HUES64 (cell line): Measurements from ENCODE around the gene TNFRSF19.

Experiments used
- H3K27ac ChIP-seq: 2 replicates; pipeline ENCODE4 v1.7.0; 2013; ENCODE audit warnings: low read depth, low read length, inconsistent platforms
- H3K27me3 ChIP-seq: 2 replicates; pipeline ENCODE4 v1.6.1; 2013; ENCODE audit warnings: mild to moderate bottlenecking, low read length; ENCODE audit not compliant: insufficient read depth
- H3K36me3 ChIP-seq: 2 replicates; pipeline ENCODE4 v1.6.1; 2013; ENCODE audit warnings: mild to moderate bottlenecking, low read length; ENCODE audit not compliant: insufficient read depth
- H3K4me1 ChIP-seq: 2 replicates; pipeline ENCODE4 v1.6.1; 2013; ENCODE audit warnings: mild to moderate bottlenecking, low read length, moderate library complexity; ENCODE audit not compliant: insufficient read depth
- H3K4me3 ChIP-seq: 2 replicates; pipeline ENCODE4 v1.5.1; 2013; ENCODE audit warnings: mild to moderate bottlenecking, low read length, moderate library complexity
- H3K9ac ChIP-seq: 2 replicates; pipeline ENCODE4 v1.6.1; 2013; ENCODE audit warnings: mild to moderate bottlenecking, low read depth, low read length
- H3K9me3 ChIP-seq: 2 replicates; pipeline ENCODE4 v1.6.1; 2013; ENCODE audit warnings: low read depth, low read length; ENCODE audit not compliant: insufficient read depth
- WGBS: fragments of 150-250, 120-280 bp; methylation state at CpG from one replicate; pipeline ENCODE4 v1.1.7; 2013; ENCODE audit warnings: missing lambda C conversion rate; 5-methylcytosine and 5-hydroxymethylcytosine counted together

TNFRSF19 gene

DNA sequence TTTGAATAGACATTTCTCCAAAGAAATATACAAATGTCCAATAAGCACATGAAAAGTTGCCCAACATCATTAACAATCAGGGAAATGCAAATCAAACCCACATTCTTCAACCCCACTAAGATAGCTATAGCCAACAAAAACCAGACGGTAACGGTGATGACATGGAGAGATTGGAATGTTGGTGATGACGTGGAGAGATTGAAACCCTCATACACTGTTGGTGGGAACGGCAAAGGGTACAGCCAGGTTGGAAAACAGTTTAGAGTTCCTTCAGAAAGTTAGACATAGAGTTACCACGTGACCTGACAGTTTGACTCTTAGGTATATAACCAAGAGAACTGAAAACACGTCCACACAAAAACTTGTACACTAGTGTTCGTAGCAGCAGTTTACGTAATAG, 48.1 kb downstream of the TNFRSF19 start:
- Histone ChIP-seq H3K9me3 (no peaks in the 10 kb centered on the region), H3K27me3 (no peaks in the 10 kb centered on the region), H3K27ac (no peak overlapping the region; the same call in 1 of the 2 replicates), H3K4me3 (no peak overlapping the region), H3K9ac (0 out of 2 replicates have a peak overlapping the region, but pooled peaks have one; percentile 2), H3K4me1 (peaks cover 38% of the 10 kb centered on the region), H3K36me3 (peaks cover 5% of the 10 kb centered on the region; the same call in 1 of the 2 replicates)
- WGBS = 92% methylated on average over 8 of the region's 8 CpGs

DNA sequence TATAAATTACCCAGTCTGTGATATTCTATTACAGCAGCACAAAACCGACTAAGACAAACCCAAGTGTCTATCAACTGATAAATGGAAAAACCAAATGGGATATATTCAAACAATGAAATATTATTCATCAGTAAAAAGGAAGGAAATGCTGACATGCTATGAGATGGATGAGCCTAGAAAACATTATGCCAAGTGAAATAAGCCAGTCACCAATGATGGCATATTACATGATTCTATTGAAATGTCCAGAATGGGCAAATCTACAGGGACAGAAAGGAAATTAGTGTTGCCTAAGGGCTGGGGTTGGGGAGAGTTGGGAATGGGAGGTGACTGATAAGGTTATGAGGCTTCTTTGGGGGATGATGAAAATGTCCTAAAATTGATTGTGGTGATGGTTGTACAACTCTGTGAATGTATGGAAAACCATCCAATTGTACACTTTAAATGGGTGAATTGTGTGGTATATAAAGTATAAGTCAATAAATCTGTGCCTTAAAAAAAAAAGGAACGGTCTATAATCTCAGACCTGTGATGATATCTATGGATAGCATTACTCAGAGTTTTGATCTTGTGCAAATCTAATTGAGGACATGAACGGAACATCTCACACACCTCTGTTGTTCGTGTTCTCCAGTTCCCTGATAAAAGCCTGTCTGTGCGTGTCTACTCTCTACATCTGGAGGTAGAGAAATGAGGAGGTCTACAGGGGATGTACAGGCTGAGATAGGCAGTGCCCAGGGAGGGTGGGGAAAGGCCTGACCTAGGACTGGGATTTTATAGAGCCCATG, 49.0 kb downstream of the TNFRSF19 start:
- Histone ChIP-seq H3K27ac (no peak overlapping the region), H3K36me3 (peaks cover 5% of the 10 kb centered on the region; the same call in 1 of the 2 replicates), H3K9me3 (no peaks in the 10 kb centered on the region), H3K4me1 (peaks cover 31% of the 10 kb centered on the region), H3K9ac (no peak overlapping the region), H3K4me3 (no peak overlapping the region), H3K27me3 (no peaks in the 10 kb centered on the region)
- 99% methylated on average over 4 of the region's 5 CpGs for WGBS

DNA sequence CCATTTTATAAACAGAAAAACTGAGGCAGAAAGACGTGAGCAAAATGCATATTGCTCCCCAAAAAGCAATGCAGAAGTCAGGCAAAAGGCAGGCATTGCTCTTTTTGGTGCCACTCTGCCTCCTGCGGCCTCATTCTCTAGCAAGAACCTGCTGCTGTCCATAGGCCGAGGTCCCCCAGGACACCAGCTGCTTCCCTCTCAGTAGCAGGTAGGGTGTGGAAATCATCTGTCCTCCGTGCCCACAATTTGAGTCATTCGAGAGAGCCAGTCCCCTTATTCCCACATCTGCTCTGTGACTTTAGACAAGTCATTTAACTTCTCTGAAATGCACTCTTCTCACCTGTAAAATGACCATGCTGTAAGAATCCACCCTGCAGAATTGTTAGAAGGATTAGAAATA, 50.0 kb downstream of the TNFRSF19 start:
- peaks cover 25% of the 10 kb centered on the region for H3K4me1 ChIP-seq
- no peak overlapping the region for H3K27ac ChIP-seq
- WGBS = 93% methylated on average over 5 of the region's 5 CpGs
- peaks cover 5% of the 10 kb centered on the region; the same call in 1 of the 2 replicates for H3K36me3 ChIP-seq
- no peak overlapping the region for H3K9ac ChIP-seq
- H3K27me3 ChIP-seq = no peaks in the 10 kb centered on the region
- H3K4me3 ChIP-seq = no peak overlapping the region
- no peaks in the 10 kb centered on the region for H3K9me3 ChIP-seq

DNA sequence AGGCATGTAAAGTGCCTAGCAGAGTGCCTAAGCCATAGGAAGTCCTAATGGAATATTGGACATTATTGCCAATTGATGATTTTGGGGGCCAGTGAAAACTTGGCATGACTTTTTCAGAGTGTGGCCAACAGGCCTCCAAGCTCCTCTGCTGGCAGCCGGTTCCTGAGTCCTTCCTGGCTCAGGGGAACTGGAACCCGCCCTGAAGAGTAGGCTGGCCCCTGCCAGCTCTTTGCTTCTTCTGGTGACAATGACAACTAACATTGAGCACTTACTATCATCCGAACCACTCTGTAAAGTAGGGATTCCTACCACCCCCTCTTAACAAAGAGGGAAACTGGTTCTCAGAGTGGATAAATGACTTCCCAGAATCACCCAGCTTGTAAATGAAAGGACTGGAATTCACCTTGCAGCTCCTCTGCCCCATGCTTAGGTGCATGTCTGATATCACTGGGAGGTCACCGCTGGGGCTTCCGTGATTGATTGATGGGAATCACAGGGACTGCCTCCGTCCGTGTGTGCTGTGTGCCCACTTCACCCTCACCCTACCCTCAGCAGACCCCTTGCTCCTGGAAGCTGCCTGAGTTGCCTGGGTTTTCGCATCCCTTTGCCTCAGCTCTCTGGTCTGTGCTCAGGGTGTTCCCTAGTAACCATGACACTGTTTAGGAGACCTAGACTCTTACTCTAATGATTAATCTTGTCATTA, 50.6 kb downstream of the TNFRSF19 start:
- WGBS = 87% methylated on average over 8 of the region's 8 CpGs
- H3K27me3 ChIP-seq = no peaks in the 10 kb centered on the region
- H3K36me3 ChIP-seq = peaks cover 5% of the 10 kb centered on the region; the same call in 1 of the 2 replicates
- H3K9me3 ChIP-seq = no peaks in the 10 kb centered on the region
- H3K9ac ChIP-seq = no peak overlapping the region
- no peak overlapping the region for H3K4me3 ChIP-seq
- 0 out of 2 replicates have a peak overlapping the region, but pooled peaks have one; percentile 10 for H3K27ac ChIP-seq
- H3K4me1 ChIP-seq = peaks cover 19% of the 10 kb centered on the region

DNA sequence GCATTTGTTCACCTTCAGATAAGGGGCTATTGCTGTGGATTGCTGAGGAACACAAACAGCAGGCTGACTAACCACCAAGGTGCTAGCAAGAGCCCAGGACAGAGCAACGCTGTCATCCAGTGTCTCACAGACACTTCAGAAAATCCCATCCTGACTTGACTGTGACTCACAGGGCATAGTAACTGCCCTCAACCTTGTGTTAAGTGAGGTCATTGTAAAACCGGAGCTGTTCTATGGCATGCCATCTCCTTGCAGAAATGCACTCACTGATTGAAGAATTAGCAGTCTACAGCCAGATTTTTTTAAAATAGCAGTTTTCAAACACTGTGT, 51.1 kb downstream of the TNFRSF19 start:
- Histone ChIP-seq H3K27ac (no peak overlapping the region), H3K4me3 (no peak overlapping the region), H3K9me3 (no peaks in the 10 kb centered on the region), H3K9ac (no peak overlapping the region), H3K4me1 (peaks cover 15% of the 10 kb centered on the region; the same call in 1 of the 2 replicates), H3K27me3 (no peaks in the 10 kb centered on the region), H3K36me3 (peaks cover under 1% of the 10 kb centered on the region; the same call in 1 of the 2 replicates)
- WGBS = 69% methylated on average over 2 of the region's 2 CpGs

DNA sequence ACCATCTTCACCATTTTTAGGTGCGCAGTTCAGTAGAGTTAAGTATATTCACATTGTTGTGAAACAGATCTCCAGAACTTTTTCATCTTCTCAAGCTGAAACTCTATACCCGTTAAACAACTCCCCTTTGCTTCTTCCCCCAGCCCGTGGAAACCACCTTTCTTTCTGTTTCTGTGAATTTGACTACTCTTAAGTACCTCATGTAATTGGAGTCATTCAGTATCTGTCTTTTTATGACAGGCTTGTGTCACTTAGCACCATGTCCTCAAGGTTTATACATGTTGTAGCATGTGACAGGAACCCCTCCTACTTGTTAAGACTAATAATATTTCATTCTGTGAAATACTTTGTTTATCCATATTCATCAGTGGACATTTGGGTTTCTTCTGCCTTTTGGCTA, 52.8 kb downstream of the TNFRSF19 start:
- H3K4me1 ChIP-seq = peaks cover 18% of the 10 kb centered on the region
- H3K27me3 ChIP-seq = no peaks in the 10 kb centered on the region
- H3K9ac ChIP-seq = no peak overlapping the region
- H3K9me3 ChIP-seq = no peaks in the 10 kb centered on the region
- H3K4me3 ChIP-seq = no peak overlapping the region
- no peak overlapping the region for H3K27ac ChIP-seq
- whole genome bisulfite sequencing = 97% methylated on average over 3 of the region's 3 CpGs
- no peaks in the 10 kb centered on the region for H3K36me3 ChIP-seq

DNA sequence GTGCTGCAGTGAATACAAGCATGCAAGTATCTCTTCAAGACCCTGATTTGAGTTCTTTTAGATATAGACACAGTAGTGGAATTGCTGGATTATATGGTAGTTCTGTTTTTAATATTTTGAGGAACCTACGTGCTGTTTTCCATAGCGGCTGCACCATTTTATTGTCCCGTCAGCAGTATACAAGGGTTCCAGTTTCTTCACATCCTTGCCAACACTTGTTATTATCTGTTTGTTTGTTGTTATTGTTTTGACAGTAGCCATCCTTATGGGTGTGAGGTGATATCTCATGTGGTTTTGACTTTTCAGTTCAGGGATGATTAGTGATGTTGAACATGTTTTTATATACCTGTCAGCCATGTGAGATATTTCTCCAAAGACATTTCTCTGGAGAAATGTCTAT, 53.2 kb downstream of the TNFRSF19 start:
- no peak overlapping the region for H3K27ac ChIP-seq
- 82% methylated on average over 3 of the region's 3 CpGs for WGBS
- peaks cover 18% of the 10 kb centered on the region for H3K4me1 ChIP-seq
- H3K9ac ChIP-seq = no peak overlapping the region
- no peaks in the 10 kb centered on the region for H3K9me3 ChIP-seq
- H3K27me3 ChIP-seq = no peaks in the 10 kb centered on the region
- H3K4me3 ChIP-seq = no peak overlapping the region
- H3K36me3 ChIP-seq = no peaks in the 10 kb centered on the region

DNA sequence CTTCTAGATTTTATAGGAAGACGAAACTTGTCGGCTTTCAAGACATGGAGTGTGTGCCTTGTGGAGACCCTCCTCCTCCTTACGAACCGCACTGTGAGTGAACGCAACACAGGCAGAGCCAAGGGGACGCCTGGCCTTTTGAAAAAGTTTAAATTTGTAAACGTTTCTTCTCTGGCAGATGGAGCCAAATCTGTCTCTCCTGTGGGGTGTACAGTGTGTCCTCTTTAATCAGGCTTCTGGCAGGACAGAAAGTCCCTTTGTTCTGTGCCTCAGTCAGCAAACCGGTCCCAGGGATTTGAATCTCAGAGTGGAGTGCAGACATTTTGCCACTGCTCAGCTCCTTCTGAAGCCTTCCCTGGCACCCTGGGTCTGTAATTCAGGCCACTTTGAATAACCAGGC, 56.5 kb downstream of the TNFRSF19 start:
- Histone ChIP-seq H3K27me3 (no peaks in the 10 kb centered on the region), H3K4me1 (peaks cover 40% of the 10 kb centered on the region), H3K27ac (no peak overlapping the region), H3K9me3 (no peaks in the 10 kb centered on the region), H3K36me3 (no peaks in the 10 kb centered on the region), H3K4me3 (no peak overlapping the region), H3K9ac (no peak overlapping the region; the same call in 1 of the 2 replicates)
- WGBS = 87% methylated on average over 8 of the region's 8 CpGs

DNA sequence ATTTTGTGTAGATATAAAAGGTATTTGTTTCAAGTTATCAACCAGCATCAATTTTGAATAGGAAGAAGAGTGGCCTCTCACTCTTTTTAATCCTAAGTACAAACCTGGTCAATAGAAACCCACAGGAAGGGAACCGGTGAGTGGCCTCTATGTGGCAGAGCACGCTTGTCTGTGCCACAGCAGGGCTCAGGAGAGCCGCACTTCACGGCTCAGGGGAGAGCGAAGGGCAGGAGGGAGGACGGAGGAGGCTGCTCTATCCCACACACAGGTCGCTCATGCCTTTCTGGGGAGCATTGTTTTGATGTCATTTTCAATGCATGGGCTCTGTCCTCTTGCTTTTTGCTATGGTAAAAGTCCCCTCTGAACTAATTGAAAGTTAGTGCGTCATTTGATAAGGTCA, 57.2 kb downstream of the TNFRSF19 start:
- H3K9ac ChIP-seq = no peak overlapping the region
- no peaks in the 10 kb centered on the region for H3K9me3 ChIP-seq
- 79% methylated on average over 8 of the region's 8 CpGs for WGBS
- peaks cover 47% of the 10 kb centered on the region for H3K4me1 ChIP-seq
- no peak overlapping the region for H3K4me3 ChIP-seq
- no peaks in the 10 kb centered on the region for H3K27me3 ChIP-seq
- no peak overlapping the region for H3K27ac ChIP-seq
- H3K36me3 ChIP-seq = no peaks in the 10 kb centered on the region

DNA sequence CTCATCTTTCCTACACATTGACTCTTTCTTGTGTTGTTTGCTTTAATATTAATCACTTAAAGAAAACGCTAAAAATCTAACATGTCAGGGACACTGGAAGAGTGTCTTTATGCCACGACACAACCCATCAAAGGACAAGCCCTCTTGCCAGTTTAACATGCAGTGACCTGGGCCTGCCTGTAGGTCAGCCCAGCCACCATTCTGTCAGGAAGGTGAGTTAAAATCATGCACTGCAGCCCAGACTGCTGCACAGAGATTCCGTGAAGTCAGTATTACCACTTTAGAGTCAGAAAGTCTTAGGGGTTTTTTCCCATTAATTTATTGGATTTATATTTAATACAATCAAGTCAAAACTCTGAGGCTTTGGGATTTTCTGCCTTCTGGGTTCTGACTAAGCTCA, 58.0 kb downstream of the TNFRSF19 start:
- no peaks in the 10 kb centered on the region for H3K27me3 ChIP-seq
- no peak overlapping the region for H3K27ac ChIP-seq
- whole genome bisulfite sequencing = 80% methylated on average over 3 of the region's 3 CpGs
- H3K4me1 ChIP-seq = peaks cover 55% of the 10 kb centered on the region
- no peaks in the 10 kb centered on the region for H3K9me3 ChIP-seq
- H3K9ac ChIP-seq = no peak overlapping the region
- no peak overlapping the region for H3K4me3 ChIP-seq
- H3K36me3 ChIP-seq = no peaks in the 10 kb centered on the region

DNA sequence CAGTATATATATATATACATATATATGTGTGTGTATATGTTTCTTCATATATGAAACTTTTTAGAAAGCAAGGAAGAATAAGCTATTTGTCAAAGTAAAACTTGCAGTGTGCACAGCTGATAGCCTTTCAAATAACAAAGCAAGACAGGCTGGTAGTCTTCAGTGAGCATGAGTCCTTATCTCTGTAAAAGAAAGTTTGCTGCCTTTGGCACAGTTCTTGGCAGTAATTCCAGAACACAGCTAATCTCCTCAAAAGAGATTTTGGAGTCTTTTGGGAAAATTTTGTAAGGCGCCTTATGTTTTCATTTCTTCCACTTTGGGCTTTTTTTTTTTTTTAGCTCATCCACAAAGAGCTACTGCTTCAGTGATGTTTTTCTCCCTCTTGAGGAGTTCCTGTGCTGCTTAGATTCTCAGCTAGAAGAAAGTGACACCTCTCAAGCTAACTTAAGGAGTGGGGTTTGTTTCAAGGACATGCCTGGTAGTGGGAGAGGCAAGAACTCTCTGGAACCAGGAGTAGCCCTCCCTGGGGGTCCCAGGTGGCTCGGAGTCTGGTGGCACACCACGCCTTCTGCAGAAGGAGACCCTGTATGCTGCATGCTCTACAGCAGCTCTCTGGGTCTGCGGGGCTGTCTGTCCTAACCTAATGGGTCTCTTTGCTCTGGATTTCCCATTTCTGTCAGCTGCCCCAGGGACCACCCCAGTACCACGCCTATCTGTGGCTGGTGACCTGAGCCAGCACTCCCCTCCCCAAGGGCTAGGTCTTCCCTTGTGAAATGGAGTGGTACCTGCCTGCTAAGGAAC, 58.8 kb downstream of the TNFRSF19 start:
- WGBS = 93% methylated on average over 5 of the region's 5 CpGs
- Histone ChIP-seq H3K27me3 (no peaks in the 10 kb centered on the region), H3K4me1 (peaks cover 63% of the 10 kb centered on the region), H3K36me3 (no peaks in the 10 kb centered on the region), H3K4me3 (no peak overlapping the region), H3K27ac (no peak overlapping the region), H3K9me3 (no peaks in the 10 kb centered on the region), H3K9ac (no peak overlapping the region)
